PC-9 (cell line): ENCODE data around the gene PPP1R11.

Experiments used
- EZH2 ChIP-seq: fragments of 200-600 bp; sonication (generic); IDR thresholded peaks from 2 replicates; pipeline ENCODE4 v1.8.0; 2017; ENCODE audit warnings: antibody characterized with exemption, low read depth
- TF ChIP-seq, protein P1 (sequence below): fragments of 200-600 bp; sonication (generic); conservative IDR thresholded peaks from 2 replicates; pipeline ENCODE4 v1.6.1; 2017; ENCODE audit warnings: mixed run types, antibody characterized with exemption, mild to moderate bottlenecking, moderate library complexity

DNA sequence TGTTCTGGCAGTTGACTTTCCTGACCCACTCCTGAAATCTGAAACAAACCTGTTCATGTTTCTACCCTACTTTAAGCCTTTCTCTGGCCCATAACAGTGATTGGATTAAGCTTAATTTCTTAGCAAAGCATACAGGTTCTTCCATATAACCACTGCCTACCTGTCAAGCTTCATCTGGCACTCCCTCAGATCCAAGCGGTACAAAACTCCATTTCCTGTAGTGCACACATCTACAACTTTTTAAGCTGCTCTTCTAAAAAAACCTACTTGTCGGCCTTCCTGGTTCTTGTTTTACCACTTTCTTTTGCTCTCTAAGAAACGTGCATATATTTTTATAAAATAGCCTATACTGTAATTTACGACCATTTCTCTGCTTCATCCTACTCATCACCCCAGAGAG lies 916 bp upstream of the PPP1R11 start:
- TF ChIP-seq, protein P1, sequence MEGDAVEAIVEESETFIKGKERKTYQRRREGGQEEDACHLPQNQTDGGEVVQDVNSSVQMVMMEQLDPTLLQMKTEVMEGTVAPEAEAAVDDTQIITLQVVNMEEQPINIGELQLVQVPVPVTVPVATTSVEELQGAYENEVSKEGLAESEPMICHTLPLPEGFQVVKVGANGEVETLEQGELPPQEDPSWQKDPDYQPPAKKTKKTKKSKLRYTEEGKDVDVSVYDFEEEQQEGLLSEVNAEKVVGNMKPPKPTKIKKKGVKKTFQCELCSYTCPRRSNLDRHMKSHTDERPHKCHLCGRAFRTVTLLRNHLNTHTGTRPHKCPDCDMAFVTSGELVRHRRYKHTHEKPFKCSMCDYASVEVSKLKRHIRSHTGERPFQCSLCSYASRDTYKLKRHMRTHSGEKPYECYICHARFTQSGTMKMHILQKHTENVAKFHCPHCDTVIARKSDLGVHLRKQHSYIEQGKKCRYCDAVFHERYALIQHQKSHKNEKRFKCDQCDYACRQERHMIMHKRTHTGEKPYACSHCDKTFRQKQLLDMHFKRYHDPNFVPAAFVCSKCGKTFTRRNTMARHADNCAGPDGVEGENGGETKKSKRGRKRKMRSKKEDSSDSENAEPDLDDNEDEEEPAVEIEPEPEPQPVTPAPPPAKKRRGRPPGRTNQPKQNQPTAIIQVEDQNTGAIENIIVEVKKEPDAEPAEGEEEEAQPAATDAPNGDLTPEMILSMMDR = no peak
- no peak for TF ChIP-seq EZH2
